Activated T-cell treated with anti-CD3 and anti-CD28 coated beads for 1 hour (primary cell): ENCODE data around the gene MBNL2.
"Not testable (repeated sequence)": the region's sequence is repeated elsewhere in the genome, so short reads cannot be mapped to it uniquely, and the experiment has no call there.

Experiments used
- DNase-seq: peaks from one replicate; pipeline ENCODE4 v3.0.0-alpha.2; 2020; ENCODE audit warnings: low read depth

MBNL2 gene, protein sequence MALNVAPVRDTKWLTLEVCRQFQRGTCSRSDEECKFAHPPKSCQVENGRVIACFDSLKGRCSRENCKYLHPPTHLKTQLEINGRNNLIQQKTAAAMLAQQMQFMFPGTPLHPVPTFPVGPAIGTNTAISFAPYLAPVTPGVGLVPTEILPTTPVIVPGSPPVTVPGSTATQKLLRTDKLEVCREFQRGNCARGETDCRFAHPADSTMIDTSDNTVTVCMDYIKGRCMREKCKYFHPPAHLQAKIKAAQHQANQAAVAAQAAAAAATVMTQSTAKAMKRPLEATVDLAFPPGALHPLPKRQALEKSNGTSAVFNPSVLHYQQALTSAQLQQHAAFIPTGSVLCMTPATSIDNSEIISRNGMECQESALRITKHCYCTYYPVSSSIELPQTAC

DNA sequence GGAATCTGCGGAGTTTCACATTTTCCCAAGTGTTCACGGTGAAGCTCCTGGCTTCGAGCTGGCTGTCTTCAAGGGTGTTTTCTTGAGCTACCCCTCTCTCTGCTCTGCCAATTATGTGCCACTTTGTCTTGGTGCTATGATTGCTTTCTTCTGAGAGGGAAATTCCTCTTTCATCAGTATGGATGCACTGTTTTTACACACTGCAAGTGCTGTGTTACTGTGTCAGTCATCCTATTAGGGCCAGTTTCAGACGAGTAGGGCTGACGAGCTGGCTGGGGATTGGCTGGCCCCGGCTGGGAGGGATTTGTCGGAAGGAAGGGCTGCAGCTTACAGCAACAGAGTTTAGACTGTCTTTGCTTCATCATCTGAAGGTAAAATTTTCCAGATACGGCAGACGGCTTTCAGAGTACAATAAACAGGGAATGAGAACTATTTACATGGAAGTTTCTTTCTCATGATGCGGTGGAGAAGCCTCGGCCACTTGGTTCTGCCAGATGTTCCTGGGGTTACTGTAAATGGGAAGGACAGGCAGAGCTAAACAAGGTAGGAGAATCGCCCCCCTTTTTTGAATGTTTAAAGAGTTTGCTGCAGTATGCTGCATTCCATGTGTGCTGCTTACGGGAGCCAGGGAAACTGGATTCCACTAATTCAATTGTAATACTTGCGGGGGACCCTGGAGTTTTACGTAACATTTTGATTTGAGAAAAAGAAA is at the start of gene MBNL2:
TSS of gene MBNL2 (plus strand) at position 345 of the 712 bp plus-strand sequence. CDS start 53,903 bp downstream, outside the sequence.
- peak; percentile 72 for DNase-seq

DNA sequence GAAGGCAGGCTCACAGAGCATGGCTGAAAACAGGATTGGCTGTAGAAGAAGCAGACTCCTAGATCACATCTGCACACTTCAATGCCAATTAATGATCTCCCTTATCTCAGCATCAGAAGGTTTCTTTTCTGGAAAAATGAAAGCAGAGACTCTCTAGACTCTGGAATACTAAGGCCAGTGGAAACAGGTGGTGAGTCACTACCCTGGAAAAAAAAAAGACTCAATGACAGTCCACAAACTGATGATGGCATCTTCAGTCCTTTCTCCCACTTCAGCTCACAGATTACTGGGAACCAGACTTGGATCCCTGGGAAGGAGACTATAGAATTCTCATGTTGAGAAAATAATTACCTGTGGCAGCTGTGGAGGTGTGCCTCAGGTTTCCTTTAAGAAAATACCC is 47.5 kb upstream of the MBNL2 start:
- DNase-seq: no peak

DNA sequence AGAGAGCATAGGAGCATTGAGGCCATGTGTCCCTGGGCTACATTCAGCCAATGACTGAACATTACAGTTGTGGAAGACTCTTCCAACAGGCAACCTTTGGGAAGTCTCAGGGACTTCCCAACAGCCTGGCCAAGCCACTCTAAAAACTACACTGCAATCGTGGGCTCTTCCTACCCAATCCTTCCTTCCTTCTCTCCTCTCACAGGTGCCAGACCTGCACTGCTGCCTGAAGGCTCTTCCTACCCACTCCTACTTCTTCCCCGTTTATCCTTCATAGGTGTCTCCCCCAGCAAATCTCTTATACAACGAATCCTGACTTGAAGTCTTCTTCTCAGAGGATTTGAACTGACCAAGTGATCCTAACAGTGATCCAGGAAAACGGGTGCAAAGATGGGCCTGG is 47.1 kb upstream of the MBNL2 start:
- no peak for DNase-seq

DNA sequence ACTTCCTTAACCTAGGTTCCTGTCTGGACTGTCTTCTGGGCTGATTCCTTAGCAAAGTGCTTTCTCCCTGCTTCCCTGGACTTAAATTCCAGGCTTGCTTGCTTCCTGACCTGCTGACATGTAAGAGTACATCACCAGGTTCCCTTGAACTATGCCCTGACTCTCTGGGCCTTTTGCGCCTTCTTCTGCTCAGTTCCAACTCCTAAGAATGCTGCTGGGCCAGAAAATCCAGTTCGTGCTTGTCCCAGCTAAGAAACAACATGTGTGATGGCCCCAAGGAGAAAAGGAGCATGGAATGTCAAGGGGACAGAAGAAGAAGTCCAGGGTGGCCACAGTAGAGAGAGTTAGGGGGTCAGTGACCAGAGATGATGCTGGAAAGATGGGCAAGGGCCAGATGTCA is 42.6 kb upstream of the MBNL2 start:
- DNase-seq: no peak

DNA sequence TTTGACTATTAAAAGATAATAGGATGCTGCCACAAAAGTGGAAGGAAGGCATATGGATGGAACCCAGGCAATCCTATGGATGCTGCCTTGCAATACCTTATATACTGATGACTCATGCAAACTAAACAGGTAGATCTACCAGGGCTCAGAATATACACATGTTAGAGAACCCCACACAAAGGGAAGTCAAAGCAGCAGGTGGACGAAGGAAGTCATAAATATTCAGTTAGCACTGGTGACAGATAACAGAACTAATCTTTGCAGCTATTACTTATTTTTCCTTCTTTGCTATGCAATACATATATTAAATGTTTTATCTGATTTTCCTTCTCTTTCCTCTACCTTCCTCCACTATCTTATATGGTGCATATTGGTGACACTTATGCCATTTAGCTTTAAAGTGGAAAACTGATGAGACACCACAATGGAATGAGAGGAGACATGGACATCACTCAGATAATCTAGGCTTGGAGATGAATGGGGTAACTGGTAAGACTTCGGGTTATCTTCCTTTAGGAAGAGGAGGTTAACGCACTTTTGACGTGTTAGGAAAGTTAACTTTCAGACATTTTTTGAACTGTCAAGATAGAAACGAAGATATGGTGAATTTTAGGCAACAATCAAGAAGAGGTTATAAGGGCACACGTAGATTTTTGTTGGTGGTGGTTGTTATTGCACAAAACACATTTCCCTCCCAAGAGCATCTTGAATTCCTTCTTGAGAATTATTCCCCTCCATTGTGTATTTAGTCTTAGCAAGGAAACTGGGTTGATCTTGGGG is 39.8 kb upstream of the MBNL2 start:
- no peak for DNase-seq

DNA sequence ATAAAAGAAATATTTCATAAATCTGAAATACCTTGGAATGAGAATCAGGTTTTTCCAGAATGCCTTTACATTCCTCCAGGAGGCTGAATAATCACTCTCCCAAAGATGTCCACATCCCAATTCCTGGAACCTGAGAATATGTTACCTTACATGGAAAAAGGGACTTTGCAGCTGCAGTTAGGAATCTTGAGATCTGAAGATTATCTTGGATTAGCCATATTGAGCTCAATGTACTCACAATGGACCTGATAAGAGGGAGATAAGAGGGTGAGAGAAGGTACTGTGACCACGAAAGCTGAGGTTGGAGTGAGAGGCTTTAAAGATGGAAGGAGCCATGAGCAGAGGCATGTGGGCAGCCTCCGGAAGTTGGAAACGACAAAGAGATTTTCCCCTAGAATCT is 36.8 kb upstream of the MBNL2 start:
- DNase-seq: no peak

DNA sequence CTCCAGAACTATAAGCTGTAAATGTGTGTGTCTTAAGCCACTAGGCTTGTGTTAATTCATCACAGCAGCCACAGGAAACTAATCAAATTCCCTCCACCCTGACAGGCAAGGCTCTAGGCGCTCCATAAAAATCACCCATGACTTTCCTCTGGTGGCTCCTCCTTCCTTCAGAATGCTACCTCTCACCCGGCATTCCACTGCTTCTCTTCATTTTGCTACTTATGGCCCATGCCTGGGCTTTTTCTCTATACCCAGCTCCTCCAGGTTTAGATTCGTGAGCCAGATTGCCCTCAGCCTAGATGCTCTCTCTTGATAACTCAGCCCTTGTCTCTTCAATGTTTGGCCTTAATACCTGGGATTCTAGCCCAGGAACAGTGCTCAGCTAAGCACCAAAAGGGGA is 36.4 kb upstream of the MBNL2 start:
- no peak for DNase-seq

DNA sequence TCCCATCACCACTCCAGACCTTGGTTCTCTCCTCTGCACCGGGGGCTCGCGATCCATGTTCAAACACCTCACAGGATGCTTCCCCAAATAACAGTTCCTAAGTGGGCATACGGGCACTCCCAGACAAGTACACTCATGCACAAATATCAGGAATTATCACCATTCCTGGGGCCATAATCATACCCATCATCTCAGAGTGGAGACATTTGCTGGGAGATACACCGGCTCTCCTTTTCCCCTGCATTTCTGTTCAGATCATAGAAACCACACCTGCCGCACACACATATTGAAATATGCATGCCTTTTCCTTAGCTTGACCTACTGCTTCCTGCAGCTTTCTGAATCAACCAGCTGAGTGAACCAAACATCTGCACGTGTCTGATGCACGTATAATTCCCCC is 33.9 kb upstream of the MBNL2 start:
- no peak for DNase-seq

DNA sequence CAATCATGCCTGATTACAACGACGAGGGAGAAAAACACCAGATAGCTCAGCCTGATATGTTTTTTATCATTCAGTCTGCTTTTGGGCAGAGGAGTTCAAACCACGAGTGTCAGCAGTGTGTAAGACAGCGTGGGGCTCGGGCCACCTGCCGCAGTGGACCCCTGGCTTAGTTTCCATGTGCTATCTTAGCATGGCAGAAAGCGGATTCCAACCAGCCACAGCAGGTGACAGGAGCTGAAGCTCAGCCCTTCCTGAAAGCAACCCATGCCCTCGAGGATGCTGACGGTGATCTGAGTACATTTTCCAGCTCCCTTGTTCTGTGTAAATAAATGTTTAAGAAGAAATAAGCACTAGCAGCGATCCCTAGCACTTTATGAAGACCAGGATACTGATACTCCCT is 32.2 kb upstream of the MBNL2 start:
- no peak for DNase-seq

DNA sequence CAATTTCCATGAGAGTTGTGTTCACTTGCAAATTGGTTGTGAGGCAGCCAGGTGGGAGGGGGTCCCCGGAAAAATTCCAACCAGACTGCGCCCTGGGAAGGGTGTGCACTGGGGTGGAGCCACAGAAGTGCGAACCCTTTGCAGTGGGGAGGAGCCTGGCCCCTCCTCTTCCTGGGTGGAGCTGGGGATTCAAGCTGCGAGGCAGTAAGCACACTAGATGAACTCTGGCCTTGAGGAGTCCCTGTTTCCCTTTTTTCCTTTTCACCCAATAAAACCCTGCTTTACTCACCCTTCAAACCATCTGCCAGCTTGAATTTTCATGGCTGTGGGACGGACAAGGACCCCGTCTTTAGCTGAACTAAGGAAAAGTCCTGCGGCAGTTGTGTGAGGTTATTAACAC is 31.0 kb upstream of the MBNL2 start:
- DNase-seq: no peak

DNA sequence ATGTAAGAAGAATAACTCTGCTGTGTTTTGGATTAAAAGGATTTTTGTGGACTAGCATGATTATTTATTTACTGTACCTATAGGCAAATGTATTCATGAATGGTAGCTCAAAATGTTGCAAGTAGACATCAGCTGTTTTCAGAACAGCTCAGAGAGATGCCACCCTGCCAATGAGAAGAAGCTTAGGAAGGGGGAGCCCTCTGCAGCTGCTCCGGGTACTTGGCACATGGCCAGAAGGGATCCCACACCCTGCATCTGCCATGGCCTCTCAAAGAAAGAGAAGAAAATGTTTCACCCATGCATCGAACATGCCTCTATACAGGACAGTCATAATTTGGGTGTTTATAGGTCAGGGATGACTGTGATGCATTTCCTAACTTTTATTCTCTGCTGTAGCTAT is 30.5 kb upstream of the MBNL2 start:
- no peak for DNase-seq

DNA sequence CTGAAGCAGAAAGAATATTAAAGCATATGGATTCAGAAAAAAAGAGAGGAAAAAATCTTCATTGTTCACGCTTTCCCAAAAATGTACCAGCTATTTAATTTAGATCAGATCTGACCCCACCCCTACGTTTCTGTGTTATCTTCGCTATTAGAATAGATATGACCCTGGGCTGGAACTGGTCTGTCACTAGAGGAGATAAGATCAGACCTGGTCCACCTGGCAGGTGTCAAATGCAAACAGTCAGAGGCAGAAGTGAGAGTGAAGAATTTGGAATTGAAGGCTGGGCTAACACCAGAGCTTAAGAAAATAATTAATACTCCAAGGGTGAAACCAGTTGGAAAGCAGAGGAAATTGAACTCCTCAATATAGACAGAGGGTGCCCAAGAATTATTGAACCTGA is 30.0 kb upstream of the MBNL2 start:
- DNase-seq: no peak

DNA sequence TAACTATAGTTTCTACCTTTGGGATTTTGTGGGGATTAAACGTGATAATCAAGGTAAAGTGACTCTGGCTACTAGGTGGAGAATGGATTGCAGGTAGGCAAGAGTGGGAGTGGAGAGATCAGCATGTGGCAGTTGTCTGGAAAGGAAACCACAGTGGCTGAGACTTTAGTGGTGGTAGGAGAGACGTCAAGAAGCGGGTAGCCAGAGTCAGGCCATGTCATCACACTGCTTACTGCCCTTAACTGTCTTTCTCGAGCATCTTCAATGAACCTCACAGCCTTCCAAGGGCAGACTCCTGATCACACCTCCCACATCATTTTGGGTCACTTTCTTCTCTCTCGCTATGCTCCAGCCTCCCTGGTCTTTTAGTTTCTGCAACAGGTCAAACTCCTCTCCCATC is 28.6 kb upstream of the MBNL2 start:
- DNase-seq: no peak

DNA sequence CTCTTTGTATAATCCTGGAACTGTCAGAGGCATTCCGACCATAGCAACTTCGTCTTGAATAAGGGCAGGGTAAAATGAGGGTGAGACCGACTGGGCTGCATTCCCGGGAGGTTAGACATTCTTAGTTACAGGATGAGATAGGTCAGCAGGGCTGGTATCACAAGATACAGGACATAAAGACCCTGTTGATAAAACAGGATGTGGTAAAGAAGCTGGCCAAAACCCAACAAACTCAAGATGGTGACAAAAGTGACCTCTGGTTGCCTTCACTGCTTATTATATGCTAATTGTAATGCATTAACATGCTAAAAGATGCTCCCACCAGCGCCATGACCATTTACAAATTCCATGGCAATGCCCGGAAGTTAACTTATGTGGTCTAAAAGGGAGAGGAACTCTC is 27.7 kb upstream of the MBNL2 start:
- no peak for DNase-seq

DNA sequence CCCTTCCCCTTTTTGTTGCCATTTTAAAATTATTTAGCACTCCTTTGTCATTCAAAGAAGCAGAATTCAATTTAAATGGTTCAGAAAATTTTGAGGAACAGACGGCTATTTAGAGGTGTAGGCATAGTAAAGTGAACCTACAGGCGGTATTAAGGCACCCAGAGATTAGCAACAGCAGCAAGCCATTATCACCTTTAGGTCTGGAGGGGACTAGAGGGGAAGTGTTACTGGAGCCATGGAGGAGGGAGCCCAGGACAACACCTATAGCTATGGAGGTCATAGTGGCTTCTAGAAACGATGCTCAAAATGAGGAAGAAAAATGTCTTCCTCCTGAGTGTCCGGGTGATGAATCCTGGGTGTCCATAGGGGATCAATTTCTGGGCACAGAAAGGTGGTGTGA is 25.8 kb upstream of the MBNL2 start:
- DNase-seq: no peak

DNA sequence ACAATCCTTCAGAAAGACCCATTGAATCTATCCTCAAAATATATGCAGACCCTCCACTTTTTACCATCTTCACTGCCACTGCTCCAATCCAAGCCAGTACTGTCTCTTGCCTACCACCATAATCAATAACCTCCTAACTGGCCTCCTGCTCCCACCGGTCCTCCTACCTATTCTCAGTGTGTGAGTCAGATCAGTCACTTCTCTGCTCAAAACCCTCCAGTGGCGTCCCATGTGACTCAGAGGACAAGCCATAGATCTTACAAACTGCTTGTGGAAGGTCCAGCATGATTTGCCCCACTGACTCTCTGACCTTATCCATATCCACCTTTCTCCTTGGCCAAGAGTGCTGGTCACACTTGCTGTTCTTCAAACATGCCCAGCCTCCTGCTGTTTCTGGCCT is 23.4 kb upstream of the MBNL2 start:
- no peak for DNase-seq

DNA sequence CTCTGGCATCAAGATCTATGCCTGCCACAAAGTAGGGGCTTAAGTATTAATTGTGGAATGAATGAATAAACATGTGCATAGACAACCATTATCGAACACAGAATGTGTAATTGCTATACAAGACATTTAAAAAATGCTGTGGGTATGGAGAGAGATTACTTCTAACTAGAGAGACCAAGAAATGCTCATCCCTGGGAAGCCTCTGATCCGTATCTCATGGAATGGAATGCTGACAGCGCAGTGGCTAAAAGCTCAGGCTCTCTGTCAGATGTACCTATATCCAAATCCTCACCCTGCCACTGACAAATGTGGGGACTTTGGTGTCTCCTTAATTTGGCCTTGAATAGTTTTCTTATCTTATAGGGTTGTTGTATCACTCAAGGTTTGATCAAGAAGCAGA is 22.7 kb upstream of the MBNL2 start:
- DNase-seq: no peak

DNA sequence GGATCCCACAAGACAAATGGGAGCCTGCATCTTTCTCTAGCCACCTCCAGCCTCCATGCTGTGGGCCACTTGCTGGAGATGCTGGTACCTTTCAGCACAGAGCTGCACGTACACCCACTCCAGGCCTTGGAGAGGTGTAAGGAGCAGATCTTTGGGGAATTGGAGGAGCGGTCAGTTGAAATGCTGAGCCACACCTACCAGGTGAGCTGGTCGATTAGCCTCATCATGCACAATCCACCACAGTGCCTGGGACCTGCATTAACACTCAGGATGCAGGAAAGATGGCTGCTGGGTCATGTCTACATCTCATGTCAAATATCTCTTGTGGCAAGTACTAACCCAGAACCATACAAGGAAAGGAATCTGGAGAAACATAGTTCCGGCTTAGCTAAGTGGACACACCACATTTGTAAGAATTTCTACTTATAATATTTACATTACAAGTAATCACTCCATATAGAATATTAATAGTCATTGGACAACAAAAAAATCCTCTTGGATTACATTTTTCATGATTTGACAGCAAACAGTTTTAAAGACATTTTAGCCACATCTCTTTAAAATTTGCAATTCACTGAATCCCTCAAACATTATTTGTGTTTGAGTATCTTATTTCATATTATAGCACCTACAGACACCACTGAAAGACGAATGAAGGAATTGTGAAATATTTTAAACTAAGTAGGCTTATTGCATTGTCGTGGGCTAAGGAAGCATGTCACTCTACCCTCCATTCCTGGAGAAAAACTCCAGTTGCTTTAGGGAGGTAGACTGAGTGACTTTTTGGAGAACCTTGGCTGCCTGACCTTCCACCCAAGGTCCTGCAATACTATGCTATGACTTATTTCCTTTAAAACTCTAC is 21.8 kb upstream of the MBNL2 start:
- DNase-seq: no peak

DNA sequence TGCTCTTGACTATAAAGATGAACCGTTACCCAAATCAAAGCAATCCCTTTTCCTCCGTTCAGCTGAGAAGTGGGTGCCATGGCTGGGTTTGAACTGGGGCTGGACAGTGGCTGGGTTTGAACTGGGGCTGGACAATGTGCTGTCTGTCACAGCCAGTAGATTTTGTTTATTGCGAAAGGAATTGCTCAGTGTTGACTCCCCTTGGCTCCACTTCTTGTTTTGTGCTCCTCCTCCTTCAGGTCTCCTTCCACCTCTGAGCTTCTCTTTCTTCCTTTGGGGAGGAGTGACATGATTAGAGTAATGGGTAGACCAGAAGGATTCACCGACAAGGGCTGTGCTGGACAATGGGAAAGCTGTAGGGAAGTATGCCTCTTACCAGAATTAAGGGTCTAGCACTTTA is 19.4 kb upstream of the MBNL2 start:
- DNase-seq: no peak

DNA sequence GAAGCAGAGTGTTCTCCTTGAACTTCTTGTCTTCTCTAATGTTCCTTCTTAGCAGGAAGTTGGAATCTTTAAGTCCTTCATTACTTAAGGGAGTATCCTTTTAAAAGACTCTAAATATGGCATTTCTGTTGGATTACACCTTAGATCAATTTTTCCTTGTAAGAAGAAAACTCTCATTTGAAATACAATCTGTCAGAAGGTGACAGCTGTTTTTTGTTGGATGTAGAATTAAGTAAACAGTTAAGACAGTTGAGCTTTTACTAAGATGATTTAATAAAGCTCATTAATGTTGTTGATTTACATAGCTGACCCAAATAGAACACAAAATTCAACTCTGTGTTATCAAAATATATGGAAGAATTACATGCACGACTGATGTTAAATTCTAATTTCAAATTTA is 16.7 kb upstream of the MBNL2 start:
- no peak for DNase-seq

DNA sequence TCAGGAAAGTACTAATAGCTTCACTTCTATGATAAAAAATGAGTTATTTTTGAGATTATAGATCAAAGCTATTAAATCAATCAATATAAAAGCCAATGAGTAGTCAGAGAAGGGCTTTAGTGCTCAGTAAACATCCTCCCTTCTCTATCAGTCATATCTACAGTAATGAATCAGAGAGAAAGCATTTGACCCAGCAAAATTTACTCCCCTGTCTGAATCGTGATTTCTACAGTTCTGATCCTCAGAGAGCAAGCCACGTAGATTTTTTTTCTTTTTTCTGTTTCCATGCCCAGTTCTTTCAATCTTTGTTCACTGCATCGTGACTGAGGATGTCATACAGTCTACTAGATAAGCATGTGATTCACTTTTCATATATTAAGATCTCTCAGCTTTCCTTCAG is 16.2 kb upstream of the MBNL2 start:
- no peak for DNase-seq

DNA sequence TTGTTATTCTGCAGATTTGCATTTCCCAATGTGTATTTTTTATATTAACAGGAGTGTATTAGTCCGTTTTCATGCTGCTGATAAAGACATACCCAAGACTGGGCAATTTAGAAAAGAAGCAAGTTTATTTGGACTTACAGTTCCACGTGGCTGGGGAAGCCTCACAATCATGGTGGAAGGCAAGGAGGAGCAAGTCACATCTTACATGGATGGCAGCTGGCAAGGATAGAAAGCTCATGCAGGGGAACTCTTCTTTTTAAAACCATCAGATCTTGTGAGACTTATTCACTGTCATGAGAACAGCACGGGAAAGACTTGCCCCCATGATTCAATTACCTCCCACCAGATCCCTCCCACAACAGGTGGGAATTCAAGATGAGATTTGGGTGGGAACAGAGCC is 14.9 kb upstream of the MBNL2 start:
- DNase-seq: not testable (repeated sequence)
